ENCODE results near the gene GAS2L1. TPM values are rescaled to one million over a fixed set of nuclear protein-coding genes. Genes with fewer than 3 reads are reported as not detected.
A peak's percentile ranks its signal among the peaks of the same experiment; 100 is the strongest.

The GAS2L1 gene
- total and polyA plus RNA-seq, 10 donors, result 7.0 to 41.5 (median 28.3) TPM

GRCh38 chr22:29327089-29327764 is 20.8 kb downstream of the GAS2L1 start:
- no peaks in the 10 kb centered on the region for H3K27me3 ChIP-seq (replicated peaks in 1 of 7)
- 81 to 91% (median 84%) methylated on average over 9 to 15 of the region's 15 CpGs for WGBS, 5 donors
- peaks cover 0 to 65% (median 56%) of the 10 kb centered on the region in 6 donors for H3K36me3 ChIP-seq
- H3K9me3 ChIP-seq, result no peaks in the 10 kb centered on the region
- H3K4me1 ChIP-seq, result peaks cover 3 to 35% (median 17%) of the 10 kb centered on the region in 6 donors
- intact Hi-C loops (cut with DNase I; ENCODE audit: low total_unique reads), result no loop called here
- H3K4me3 ChIP-seq, result no peak overlapping the region
- no peak for TF ChIP-seq CTCF (IDR thresholded peaks at IDR 0.05 in 8 of 11, conservative IDR thresholded peaks at IDR 0.05 in 3 of 11)
- TF ChIP-seq POLR2AphosphoS5 (IDR thresholded peaks at IDR 0.05), result peak; percentile 18 to 68 (median 35)
- TF ChIP-seq POLR2A (IDR thresholded peaks at IDR 0.05), result no peak
- DNase-seq, result no peak
- H3K27ac ChIP-seq, result peak overlapping the region in 2 of 8 donors; percentile 2 to 18

- intact Hi-C loops (cut with DNase I; ENCODE audit: low total_unique reads), result no loop called here
- TF ChIP-seq CTCF (IDR thresholded peaks at IDR 0.05 in 8 of 11, conservative IDR thresholded peaks at IDR 0.05 in 3 of 11) (no peak), POLR2A (IDR thresholded peaks at IDR 0.05) (no peak), POLR2AphosphoS5 (IDR thresholded peaks at IDR 0.05) (peak in 1 of 3 donors; percentile 44)
- Histone ChIP-seq H3K4me3 (no peak overlapping the region), H3K36me3 (peaks cover 0 to 73% (median 64%) of the 10 kb centered on the region in 6 donors), H3K27ac (peak overlapping the region in 1 of 8 donors; percentile 2), H3K4me1 (peaks cover 3 to 35% (median 17%) of the 10 kb centered on the region in 6 donors), H3K27me3 (replicated peaks in 1 of 7) (no peaks in the 10 kb centered on the region), H3K9me3 (no peaks in the 10 kb centered on the region)
- no peak for DNase-seq
- WGBS, 5 donors, result 90 to 98% (median 94%) methylated on average over 4 to 5 of the region's 5 CpGs
Observed at GRCh38 chr22:29328055-29328454, 21.6 kb downstream of the GAS2L1 start.

GRCh38 chr22:29328566-29329500 is 22.4 kb downstream of the GAS2L1 start:
- Histone ChIP-seq H3K27me3 (replicated peaks in 1 of 7) (no peaks in the 10 kb centered on the region), H3K27ac (no peak overlapping the region), H3K4me3 (no peak overlapping the region), H3K9me3 (no peaks in the 10 kb centered on the region), H3K36me3 (peaks cover 0 to 81% (median 72%) of the 10 kb centered on the region in 6 donors), H3K4me1 (peaks cover 3 to 35% (median 17%) of the 10 kb centered on the region in 6 donors)
- no peak for DNase-seq
- TF ChIP-seq POLR2A (IDR thresholded peaks at IDR 0.05) (no peak), CTCF (IDR thresholded peaks at IDR 0.05 in 8 of 11, conservative IDR thresholded peaks at IDR 0.05 in 3 of 11) (no peak), POLR2AphosphoS5 (IDR thresholded peaks at IDR 0.05) (no peak)
- intact Hi-C loops (cut with DNase I; ENCODE audit: low total_unique reads), result no loop called here
- WGBS, 5 donors, result 86 to 92% (median 90%) methylated on average over 29 to 34 of the region's 34 CpGs
